HS-5 (cell line): ENCODE measurements around the gene THBD.

Experiments used
- DNase-seq: peaks from one replicate; pipeline ENCODE4 v3.0.0-alpha.2; 2012; ENCODE audit warnings: low read depth

THBD gene

DNA sequence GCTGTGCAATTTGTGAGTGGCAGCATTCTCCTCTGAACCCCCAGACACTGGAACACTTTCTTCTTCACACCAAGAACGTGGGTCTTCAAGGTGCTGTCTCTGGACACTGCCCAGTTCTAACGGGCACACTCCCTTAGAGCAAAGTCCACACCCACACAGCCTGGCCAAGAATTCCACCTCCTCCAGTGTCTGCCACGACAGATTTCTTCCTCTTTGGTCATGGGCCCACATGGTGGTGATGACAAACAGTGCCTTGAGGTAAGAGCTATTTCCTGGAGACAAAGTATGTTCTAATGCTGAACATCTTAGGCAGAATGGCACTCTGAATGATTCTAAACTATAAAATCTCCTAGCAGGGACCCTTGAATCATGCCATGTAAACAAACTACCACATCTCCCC, 39.8 kb downstream of the THBD start:
- DNase-seq, result no peak

DNA sequence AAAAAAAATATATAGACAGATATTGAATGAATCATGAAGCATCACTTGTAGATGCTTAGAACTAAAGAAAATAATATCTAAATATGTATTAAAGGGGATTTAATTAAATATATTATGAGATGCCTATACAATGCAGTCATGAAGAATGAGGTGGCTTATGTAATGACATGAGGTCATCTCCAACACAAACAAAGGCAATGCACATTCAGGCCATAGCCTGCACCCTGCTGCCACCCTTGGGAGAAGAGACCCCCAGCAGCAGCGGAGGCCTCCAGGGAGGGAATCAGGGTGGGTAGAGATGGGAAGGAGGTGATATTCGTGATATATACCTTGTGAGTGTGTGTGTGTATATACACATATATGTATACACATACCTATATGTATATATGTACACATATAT, 40.8 kb downstream of the THBD start:
- DNase-seq, result no peak

DNA sequence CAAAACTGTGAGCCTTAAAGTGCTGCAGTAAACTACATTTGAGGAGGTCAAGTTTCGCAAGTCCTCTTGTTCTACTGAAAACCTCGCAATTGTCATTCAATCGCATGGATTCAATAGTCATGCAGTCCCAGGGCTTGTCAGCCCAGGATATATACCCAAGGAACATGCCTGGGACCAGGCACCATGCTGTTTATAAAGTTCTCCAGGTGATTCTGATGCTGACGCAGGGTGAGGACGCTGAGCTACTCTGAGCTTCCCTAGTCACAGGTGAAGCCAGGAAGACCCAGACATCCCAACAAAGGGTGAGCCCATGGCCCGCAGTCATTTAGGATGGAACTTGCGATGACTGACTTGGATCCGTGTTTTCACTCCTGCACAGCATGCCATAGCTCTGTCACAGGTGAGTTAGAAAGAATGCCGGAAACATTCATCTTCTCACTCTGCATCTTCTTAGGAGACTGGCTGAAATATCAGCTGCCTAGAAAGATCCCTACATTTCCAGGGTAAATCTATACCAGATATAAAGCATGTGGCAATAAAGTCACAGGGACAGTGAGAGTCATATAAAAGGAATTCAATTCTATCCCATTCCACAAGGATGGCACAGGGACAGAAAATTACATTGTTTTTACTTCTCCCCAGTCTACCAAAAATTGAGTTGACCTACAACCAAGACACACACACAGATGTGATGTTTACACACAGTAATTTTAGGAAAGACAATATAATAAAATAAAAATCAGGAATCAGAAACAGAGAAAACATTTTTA, 41.4 kb downstream of the THBD start:
- no peak for DNase-seq

DNA sequence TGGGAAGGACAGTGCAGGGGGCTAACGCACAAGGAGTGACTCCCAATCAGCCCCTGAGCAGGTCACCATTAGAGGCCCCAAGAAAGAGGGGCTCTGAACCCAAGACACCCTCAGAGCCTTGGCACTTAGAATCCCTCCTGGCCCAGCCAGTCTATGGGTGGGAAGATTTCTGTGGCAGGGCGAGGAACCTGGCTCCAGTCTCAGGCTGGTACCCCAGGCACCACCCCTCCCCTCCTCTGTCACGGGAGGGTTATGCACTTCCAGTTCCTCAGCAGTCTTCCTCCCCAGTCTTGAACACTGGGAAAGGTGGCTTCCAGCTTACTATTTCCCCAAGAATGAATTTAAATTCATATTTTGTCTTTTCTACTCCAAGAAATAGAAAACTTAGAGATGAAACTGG, 42.0 kb downstream of the THBD start:
- no peak for DNase-seq

DNA sequence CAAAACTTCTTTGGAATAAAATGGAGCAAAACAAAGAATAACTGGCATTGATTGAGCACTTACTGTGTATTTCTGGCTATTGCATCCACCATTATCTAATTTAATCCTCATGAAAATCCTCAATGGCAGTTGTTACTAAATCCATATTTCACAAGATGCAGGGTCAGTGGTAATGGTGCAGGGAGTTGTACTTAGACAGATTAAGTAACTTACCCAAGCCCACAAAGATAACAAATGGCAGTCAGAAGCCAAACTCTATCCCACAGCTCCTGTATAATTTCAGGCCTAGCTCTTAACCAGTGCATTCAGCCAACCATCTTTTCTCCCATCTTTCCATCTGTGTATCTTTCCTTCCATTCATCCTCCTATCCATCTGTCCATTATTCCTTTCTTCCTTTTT, 43.7 kb downstream of the THBD start:
- DNase-seq, result no peak

DNA sequence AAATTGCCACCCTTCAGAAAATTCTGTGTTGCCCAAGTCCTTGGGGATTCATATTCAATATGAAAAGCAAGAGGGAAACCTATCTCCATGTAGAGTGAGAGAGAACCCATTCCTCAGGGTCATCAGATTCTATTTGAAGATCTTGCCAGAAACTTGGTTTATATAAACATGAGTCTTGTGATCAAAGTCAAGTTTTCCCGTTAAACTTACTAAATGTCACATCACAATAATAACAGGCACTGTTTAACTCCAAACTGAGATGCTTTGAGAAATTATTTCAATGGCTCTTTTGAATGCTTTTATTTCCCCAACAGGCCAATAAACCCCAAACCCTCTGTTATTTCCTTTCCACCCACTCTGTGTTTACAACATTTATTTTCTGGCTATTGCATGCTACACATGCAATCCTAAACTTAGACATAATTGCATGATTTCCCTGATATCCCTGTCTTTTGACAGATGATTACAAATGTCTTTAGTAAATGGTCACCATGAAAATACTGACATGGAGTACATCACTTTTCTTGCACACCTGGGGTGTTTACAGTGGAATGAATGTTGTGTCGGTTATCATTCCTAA, 45.5 kb downstream of the THBD start:
- no peak for DNase-seq

DNA sequence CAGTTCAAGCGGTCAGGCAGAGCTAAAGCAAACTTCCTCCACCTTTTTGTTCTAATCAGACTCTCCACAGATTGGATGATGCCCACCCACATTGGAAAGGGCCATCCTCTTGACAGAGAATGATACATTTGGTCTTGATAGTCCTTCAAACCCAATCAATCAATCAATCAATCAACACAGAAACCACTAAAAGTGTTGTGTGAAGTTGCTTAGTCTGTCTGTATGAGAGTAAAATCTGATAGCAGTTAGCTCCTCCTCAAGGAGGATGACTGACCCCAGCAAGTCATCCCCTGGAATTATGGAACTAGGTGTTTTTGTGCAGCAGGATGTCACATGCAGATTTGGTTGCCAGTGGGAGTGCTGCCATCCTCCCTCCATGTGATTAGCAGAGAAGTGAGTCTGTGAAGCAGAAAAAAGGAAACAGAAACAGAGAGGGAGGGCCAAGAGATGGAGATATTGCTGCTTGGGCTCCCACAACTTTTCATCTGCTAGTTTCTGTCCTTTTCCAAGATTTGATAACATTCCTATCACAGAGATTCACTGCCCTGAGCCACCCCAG, 46.3 kb downstream of the THBD start:
- DNase-seq, result no peak

DNA sequence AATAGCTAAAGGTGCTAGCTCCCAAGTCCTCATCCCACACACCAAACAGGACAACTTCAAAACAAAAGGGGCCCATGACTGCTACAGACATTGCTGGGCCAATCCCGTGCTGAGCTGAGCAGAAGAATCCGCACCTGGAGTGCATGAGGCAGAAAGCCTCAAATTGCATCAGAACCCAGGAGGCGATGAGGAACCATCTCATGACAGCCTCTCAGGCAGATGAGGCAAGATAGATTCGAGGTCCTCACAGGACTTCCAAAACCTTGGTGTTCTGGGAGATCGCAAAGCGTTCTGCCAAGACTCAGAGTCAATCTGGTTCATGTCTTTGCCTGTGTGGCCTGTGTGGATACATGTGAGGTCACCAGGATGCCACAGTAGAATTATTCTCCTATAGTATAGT, 47.2 kb downstream of the THBD start:
- DNase-seq, result no peak

DNA sequence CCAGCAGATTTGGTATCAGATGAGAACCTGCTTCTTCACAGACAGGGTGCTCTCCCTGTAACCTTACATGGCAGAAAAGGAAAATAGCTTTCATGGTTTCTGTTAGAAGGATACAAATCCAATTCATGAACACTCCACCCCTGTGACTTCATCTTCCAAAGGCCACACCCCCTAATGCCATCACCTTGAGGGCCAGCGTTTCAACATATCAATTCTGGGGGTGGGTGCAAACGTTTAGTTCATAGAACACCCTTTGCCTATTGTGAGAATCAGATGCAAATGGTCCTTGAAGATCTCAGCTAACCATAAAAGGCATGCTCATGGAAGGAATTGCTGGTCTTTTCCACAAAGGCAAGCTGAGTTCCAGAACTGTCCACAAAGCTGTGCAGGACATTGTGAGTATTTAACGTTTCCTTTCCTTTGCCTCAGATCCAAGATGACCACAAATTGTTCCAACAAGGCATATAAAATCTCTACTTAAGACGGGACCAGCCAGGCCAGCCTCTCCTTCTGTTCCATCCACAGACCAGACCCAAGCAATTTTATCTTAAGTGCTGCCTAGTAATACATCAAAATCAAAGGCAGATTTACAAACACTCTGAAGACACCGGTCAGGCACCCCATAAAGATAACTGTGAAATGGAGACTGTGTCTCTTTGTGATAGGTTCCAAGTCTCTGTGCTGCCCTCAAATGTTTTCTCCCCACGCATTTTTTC, 49.1 kb downstream of the THBD start:
- DNase-seq, result no peak

DNA sequence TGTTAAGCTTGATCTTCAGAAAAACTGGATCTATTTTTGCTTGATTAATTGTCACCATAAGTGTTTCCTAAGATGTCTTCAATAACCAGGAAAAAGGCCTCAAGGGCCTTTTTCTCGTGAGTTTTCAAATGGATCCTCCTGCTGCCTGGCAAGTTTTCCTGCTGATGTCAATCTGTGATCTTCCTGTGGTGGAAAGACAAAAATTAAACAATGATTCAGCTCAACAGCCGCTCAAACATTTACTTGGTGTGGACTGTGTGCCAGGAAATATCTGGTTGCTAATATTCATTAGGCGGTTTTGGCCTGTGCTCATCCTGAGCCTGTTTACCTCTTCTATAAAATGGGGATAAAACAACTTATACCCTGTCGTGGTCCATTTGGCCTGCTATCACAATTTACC, 49.7 kb downstream of the THBD start:
- no peak for DNase-seq

DNA sequence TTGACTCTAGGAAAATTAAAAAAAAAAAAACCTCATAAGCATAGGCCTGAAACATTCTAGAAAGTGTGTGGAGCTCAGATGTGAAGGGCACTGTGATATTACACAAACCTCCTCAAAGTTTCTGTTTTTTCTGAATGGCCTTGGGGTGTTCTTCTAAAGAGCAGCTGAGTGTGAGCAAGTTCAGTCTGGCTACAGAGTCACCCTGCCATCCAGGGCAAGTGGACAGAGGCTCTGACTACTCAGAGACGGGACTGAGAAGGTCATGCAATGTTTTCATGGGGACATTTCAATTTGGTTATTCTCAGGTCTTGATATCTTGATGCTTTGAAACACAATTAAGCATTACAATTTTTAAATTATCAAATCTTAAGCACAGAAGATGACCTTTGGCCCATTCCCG, 51.0 kb downstream of the THBD start:
- DNase-seq, result no peak

DNA sequence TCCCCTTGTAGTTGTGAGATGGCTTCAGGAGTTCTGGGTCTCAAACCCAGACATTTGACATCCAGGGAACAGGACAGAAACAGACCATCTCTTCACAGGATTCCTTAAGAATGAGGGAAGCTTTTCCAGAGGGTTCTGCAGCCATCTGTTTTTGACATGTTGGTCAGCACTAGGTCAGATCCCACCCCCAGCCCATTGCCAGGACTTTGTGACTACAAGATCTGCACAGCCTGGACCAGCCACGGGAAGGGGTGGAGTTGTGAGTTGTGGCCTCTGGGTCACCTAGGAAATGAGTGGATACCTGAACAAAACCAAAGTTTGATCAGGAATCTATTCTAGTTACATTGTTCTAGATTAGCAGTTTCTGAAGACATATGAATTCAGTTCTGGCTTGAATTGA, 53.5 kb downstream of the THBD start:
- no peak for DNase-seq
